K562 (cell line): ENCODE measurements around the gene ACACB. TPM values are rescaled to one million over a fixed set of nuclear protein-coding genes. Genes with fewer than 3 reads are reported as not detected.

ENCODE experiments used
- ATAC-seq: fragments of 200-7000 bp; cut with Tn5 transposase; 3 replicates; pipeline ENCODE4 v1.9.1; 2020; ENCODE audit warnings: moderate library complexity
- BruUV-seq: library from RNA; stranded (reverse); fragments of 400-500 nt; replicated peaks from 2 replicates; lab custom pipeline; 2021; lab: Mats Ljungman, UMichigan
- CTCF ChIA-PET: fragments of 300-600 bp; formaldehyde crosslinking; extraction: SDS; loops from one replicate; lab custom pipeline; 2021; ENCODE audit warnings: low intra/inter-chr PET ratio; lab: Yijun Ruan, JAX
- POLR2A ChIA-PET: fragments of 300-600, 350-650 bp; sonication (Branson Sonifier 250); formaldehyde crosslinking; extraction: SDS; loops from one replicate; lab custom pipeline; 2021; ENCODE audit warnings: antibody characterized with exemption, inconsistent platforms; lab: Yijun Ruan, JAX
- DNase-seq, 4 experiments: peaks; one replicate each; pipeline versions ENCODE4 v3.0.0 to v3.0.0-alpha.2; 2011 to 2018; ENCODE audit warnings: low spot score in 3 of 4, mixed read lengths in 3 of 4; ENCODE audit errors: extremely low read depth in 1 of 4
- FAIRE-seq: peaks from 2 replicates; lab custom pipeline; 2011; peaks lifted over from hg19 to GRCh38; lab: Jason Lieb, UNC
- H2AFZ ChIP-seq: 2 replicates; pipeline ENCODE4 v1.6.0; 2011; ENCODE audit warnings: low read depth, low read length, control low read depth, inconsistent platforms
- H3K27ac ChIP-seq: fragments of 200-600 bp; 3 replicates; pipeline ENCODE4 v1.8.0; 2011; ENCODE audit warnings: low read depth, mild to moderate bottlenecking, control low read depth, inconsistent platforms, low read length, moderate library complexity, mixed read lengths; ENCODE audit errors: extremely low read depth
- H3K27me3 ChIP-seq, 2 experiments: fragments of 300-600 bp in 1 of 2; 2 replicates in 1 of 2; 3 replicates in 1 of 2; pipeline versions ENCODE4 v1.6.0 to v1.8.0; 2011; ENCODE audit warnings: inconsistent platforms in 2 of 2, low read length in 2 of 2, mild to moderate bottlenecking in 1 of 2, mixed read lengths in 1 of 2, moderate library complexity in 1 of 2; ENCODE audit not compliant: control insufficient read depth in 2 of 2, insufficient read depth in 2 of 2
- H3K36me3 ChIP-seq: fragments of 300-600 bp; 3 replicates; pipeline ENCODE4 v1.8.0; 2011; ENCODE audit warnings: mild to moderate bottlenecking, low read length, inconsistent platforms; ENCODE audit not compliant: control insufficient read depth, insufficient read depth
- H3K4me1 ChIP-seq, 2 experiments: fragments of 200-600 bp in 1 of 2; replicated peaks in 1 of 2; 2 replicates in 1 of 2; 3 replicates in 1 of 2; pipeline versions ENCODE4 v1.5.1 to v1.8.0; 2011; ENCODE audit warnings: inconsistent platforms in 2 of 2, low read length in 2 of 2, mild to moderate bottlenecking in 1 of 2, mixed read lengths in 1 of 2, moderate library complexity in 1 of 2; ENCODE audit not compliant: control insufficient read depth in 2 of 2, insufficient read depth in 2 of 2
- H3K4me2 ChIP-seq: 2 replicates; pipeline ENCODE4 v1.6.1; 2011; ENCODE audit warnings: low read length, control low read depth, inconsistent platforms, mixed read lengths; ENCODE audit not compliant: insufficient read depth
- H3K4me3 ChIP-seq: fragments of 200-600 bp; sonication (generic), shearing (Covaris generic); 2 replicates; pipeline ENCODE4 v1.5.1; 2016; ENCODE audit warnings: control low read depth, inconsistent platforms
- H3K79me2 ChIP-seq: fragments of 200-600 bp; 3 replicates; pipeline ENCODE4 v1.8.0; 2011; ENCODE audit warnings: low read length, inconsistent platforms; ENCODE audit not compliant: control insufficient read depth, insufficient read depth
- H3K9ac ChIP-seq, 2 experiments: 2 replicates each; pipeline versions ENCODE4 v1.6.0 to v1.6.1; 2011; ENCODE audit warnings: low read depth in 2 of 2, low read length in 2 of 2, control low read depth in 1 of 2, inconsistent platforms in 1 of 2, mild to moderate bottlenecking in 1 of 2, mixed read lengths in 1 of 2; ENCODE audit not compliant: insufficient read depth in 1 of 2
- H3K9me1 ChIP-seq: one replicate; pipeline ENCODE4 v1.6.0; 2011; ENCODE audit warnings: inconsistent platforms, mild to moderate bottlenecking, low read length, moderate library complexity; ENCODE audit not compliant: control insufficient read depth, insufficient read depth
- H3K9me3 ChIP-seq: replicated peaks from 2 replicates; pipeline ENCODE4 v1.5.1; 2011; ENCODE audit warnings: low read depth, low read length, inconsistent platforms; ENCODE audit not compliant: control insufficient read depth, insufficient read depth
- H4K20me1 ChIP-seq: replicated peaks from 2 replicates; pipeline ENCODE4 v1.6.1; 2011; ENCODE audit warnings: low read length, inconsistent platforms, mixed read lengths; ENCODE audit not compliant: control insufficient read depth, insufficient read depth
- BRF1 ChIP-seq: IDR thresholded peaks from 3 replicates; pipeline ENCODE4 v1.6.1; 2011; ENCODE audit warnings: borderline replicate concordance, mild to moderate bottlenecking; ENCODE audit not compliant: insufficient read length; ENCODE audit errors: extremely low read depth
- CC2D1A ChIP-seq: fragments of 450-650 bp; IDR thresholded peaks from 2 replicates; pipeline ENCODE4 v1.6.1; 2017; ENCODE audit warnings: mild to moderate bottlenecking
- FOXA3 ChIP-seq, 2 experiments: fragments of 450-650 bp in 1 of 2; sonication (generic) in 1 of 2; formaldehyde crosslinking; IDR thresholded peaks in 1 of 2; conservative IDR thresholded peaks in 1 of 2; 2 replicates each; pipeline versions ENCODE4 v1.4.0 to v1.8.0; 2020 to 2022; ENCODE audit warnings: mild to moderate bottlenecking in 2 of 2, missing genetic modification reagents in 1 of 2
- GATAD2A ChIP-seq: fragments of 450-650 bp; IDR thresholded peaks from 2 replicates; pipeline ENCODE4 v1.6.1; 2017
- HDAC6 ChIP-seq: IDR thresholded peaks from 2 replicates; pipeline ENCODE4 v1.6.1; 2012; ENCODE audit warnings: low read depth, mild to moderate bottlenecking, control low read depth, inconsistent platforms, low read length, moderate library complexity
- L3MBTL2 ChIP-seq: fragments of 450-650 bp; IDR thresholded peaks from 2 replicates; pipeline ENCODE4 v1.6.1; 2016; ENCODE audit warnings: mild to moderate bottlenecking, moderate library complexity
- MEF2A ChIP-seq: IDR thresholded peaks from 2 replicates; pipeline ENCODE4 v1.6.1; 2011; ENCODE audit warnings: low read depth, mild to moderate bottlenecking, low read length, moderate library complexity; ENCODE audit not compliant: control insufficient read depth
- NCOR1 ChIP-seq: fragments of 450-650 bp; IDR thresholded peaks from 2 replicates; pipeline ENCODE4 v1.6.1; 2016; ENCODE audit warnings: mild to moderate bottlenecking, moderate library complexity
- RAD21 ChIP-seq, 2 experiments: fragments of 250-450 bp in 1 of 2; fragments of 450-650 bp in 1 of 2; sonication (Bioruptor Pico) in 1 of 2; formaldehyde crosslinking in 1 of 2; IDR thresholded peaks in 1 of 2; conservative IDR thresholded peaks in 1 of 2; 2 replicates each; pipeline versions ENCODE4 v1.4.0 to v1.8.0; 2020 to 2022; ENCODE audit warnings: mild to moderate bottlenecking in 2 of 2, moderate library complexity in 1 of 2
- SRSF3 ChIP-seq: fragments of 200-400 bp; formaldehyde crosslinking; IDR thresholded peaks from 2 replicates; pipeline ENCODE4 v1.6.1; 2016; ENCODE audit warnings: mild to moderate bottlenecking, low read length, moderate library complexity; ENCODE audit not compliant: insufficient read depth
- SUPT5H ChIP-seq: fragments of 450-650 bp; IDR thresholded peaks from 2 replicates; pipeline ENCODE4 v1.6.1; 2016
- ZNF561 ChIP-seq: fragments of 450-650 bp; formaldehyde crosslinking; conservative IDR thresholded peaks from 2 replicates; pipeline ENCODE4 v1.4.0; 2020; ENCODE audit warnings: mild to moderate bottlenecking, moderate library complexity
- WGBS: fragments of 100-300 bp; shearing (Covaris generic); methylation state at CpG from one replicate; pipeline ENCODE4 v1.1.6; 2016; ENCODE audit warnings: low coverage, mixed read lengths; ENCODE audit not compliant: insufficient coverage; ENCODE audit errors: missing lambda C conversion rate; 5-methylcytosine and 5-hydroxymethylcytosine counted together
- in situ Hi-C: fragments of 300-500 bp; cut with MboI; formaldehyde crosslinking; loops from 4 replicates; pipeline ENCODE4 v1.15.0; 2018; ENCODE audit warnings: inconsistent platforms, mixed read lengths
- intact Hi-C: fragments of 100-400 bp; cut with micrococcal nuclease; formaldehyde crosslinking; loops from 2 replicates; pipeline ENCODE4 v1.14.2; 2022
- polyA plus RNA-seq, 8 experiments: library from polyadenylated mRNA; depleted of rRNA in 4 of 8; stranded (reverse) in 5 of 8; unstranded in 3 of 8; fragments of >200 nt; fragmentation: Nextera tagmentation in 2 of 8; fragmentation: Illumina TruSeq in 1 of 8; extraction: Ambion mirVana in 2 of 8; extraction: Trizol in 1 of 8; gene quantifications; 2 replicates each; pipeline versions ENCODE4 v1.2.1 to v1.2.3, GENCODE V29; 2011 to 2014; ENCODE audit warnings: inconsistent platforms in 1 of 8, missing spikeins in 1 of 8
- total RNA-seq, 7 experiments: library from RNA; depleted of rRNA in 6 of 7; stranded (reverse); fragments of >200 nt in 6 of 7; fragmentation: Illumina TruSeq in 2 of 7; extraction: Trizol in 2 of 7; gene quantifications; 2 replicates each; pipeline versions ENCODE4 v1.2.1 to v1.2.3, GENCODE V29; 2011 to 2021; ENCODE audit warnings: low replicate concordance in 1 of 7
- TF ChIP-seq, protein P1 (sequence below): sonication (generic); formaldehyde crosslinking; IDR thresholded peaks from 2 replicates; pipeline ENCODE4 v1.8.1; 2023; ENCODE audit warnings: mild to moderate bottlenecking, missing genetic modification reagents

The ACACB gene
- total and polyA plus RNA-seq, 9 of the 15 experiments (the other 6 are each of a cell fraction or from before 2014, with no cell fraction given), result 0.10 to 2.5 (median 0.83) TPM

DNA sequence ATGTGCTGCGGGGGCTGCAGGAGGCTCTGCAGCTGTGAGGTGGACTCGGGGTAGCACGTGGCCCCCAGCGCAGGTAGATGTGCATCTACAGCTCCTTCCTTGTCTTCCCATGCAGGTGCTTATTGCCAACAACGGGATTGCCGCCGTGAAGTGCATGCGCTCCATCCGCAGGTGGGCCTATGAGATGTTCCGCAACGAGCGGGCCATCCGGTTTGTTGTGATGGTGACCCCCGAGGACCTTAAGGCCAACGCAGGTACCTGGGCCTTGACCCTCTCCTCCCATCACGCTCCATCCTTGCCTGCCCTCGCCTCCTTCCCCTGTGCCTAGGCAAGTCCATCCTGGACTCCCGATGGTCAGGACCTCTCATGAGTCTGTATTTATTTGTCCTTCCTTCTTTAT is 51.4 kb downstream of the ACACB start:
- DNase-seq, result no peak
- no peaks in the 10 kb centered on the region for H3K36me3 ChIP-seq
- no peak for ATAC-seq
- no peak for TF ChIP-seq SUPT5H
- no peak for TF ChIP-seq CC2D1A
- no peak for TF ChIP-seq MEF2A
- TF ChIP-seq NCOR1, result no peak
- no peak for TF ChIP-seq FOXA3 (CRISPR knock-in tag; conservative IDR thresholded peaks at IDR 0.05 in 1 of 2, IDR thresholded peaks at IDR 0.05 in 1 of 2)
- no peak for TF ChIP-seq HDAC6
- no peak for TF ChIP-seq SRSF3
- no peak for TF ChIP-seq ZNF561 (CRISPR knock-in tag)
- no peak for TF ChIP-seq GATAD2A
- no peak for TF ChIP-seq L3MBTL2
- no peak for TF ChIP-seq RAD21 (CRISPR knock-in tag; conservative IDR thresholded peaks at IDR 0.05 in 1 of 2, IDR thresholded peaks at IDR 0.05 in 1 of 2)
- no peak for TF ChIP-seq BRF1
- TF ChIP-seq, protein P1, sequence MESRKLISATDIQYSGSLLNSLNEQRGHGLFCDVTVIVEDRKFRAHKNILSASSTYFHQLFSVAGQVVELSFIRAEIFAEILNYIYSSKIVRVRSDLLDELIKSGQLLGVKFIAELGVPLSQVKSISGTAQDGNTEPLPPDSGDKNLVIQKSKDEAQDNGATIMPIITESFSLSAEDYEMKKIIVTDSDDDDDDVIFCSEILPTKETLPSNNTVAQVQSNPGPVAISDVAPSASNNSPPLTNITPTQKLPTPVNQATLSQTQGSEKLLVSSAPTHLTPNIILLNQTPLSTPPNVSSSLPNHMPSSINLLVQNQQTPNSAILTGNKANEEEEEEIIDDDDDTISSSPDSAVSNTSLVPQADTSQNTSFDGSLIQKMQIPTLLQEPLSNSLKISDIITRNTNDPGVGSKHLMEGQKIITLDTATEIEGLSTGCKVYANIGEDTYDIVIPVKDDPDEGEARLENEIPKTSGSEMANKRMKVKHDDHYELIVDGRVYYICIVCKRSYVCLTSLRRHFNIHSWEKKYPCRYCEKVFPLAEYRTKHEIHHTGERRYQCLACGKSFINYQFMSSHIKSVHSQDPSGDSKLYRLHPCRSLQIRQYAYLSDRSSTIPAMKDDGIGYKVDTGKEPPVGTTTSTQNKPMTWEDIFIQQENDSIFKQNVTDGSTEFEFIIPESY (CRISPR knock-in tag), result no peak
- FAIRE-seq, result no peak
- intact Hi-C loops, result no loop called here
- no peaks in the 10 kb centered on the region for H3K79me2 ChIP-seq
- no peak overlapping the region for H3K4me2 ChIP-seq
- H3K27me3 ChIP-seq, result peaks cover 7 to 24% of the 10 kb centered on the region in 2 experiments; a peak in 3 of 5 replicates
- no peak overlapping the region for H2AFZ ChIP-seq
- no peaks in the 10 kb centered on the region for H3K9me3 ChIP-seq
- H3K9me1 ChIP-seq, result no peaks in the 10 kb centered on the region
- ChIA-PET CTCF (no interaction called here), POLR2A (no interaction called here)
- H3K27ac ChIP-seq, result no peak overlapping the region
- no peak overlapping the region; a peak in 1 of 4 replicates for H3K9ac ChIP-seq
- H3K4me1 ChIP-seq, result no peaks in the 10 kb centered on the region; a peak in 1 of 5 replicates
- in situ Hi-C loops, result no loop called here
- no TSS peak for BruUV-seq
- H3K4me3 ChIP-seq, result no peak overlapping the region
- WGBS, result 31% methylated on average over 18 of the region's 18 CpGs
- 0 out of 2 replicates have a peak, but pooled peaks cover 3% of the 10 kb centered on the region for H4K20me1 ChIP-seq
